ENCODE results near the gene MC4R.

MC4R gene

GRCh38 chr18:60331890-60332289, 40.7 kb downstream of the MC4R start:
- H3K9me3 ChIP-seq (ENCODE audit: insufficient read depth, low read length): no peaks in the 10 kb centered on the region
- H3K4me2 ChIP-seq (ENCODE audit: low read length): no peak overlapping the region
- TF ChIP-seq CTCF (IDR thresholded peaks at IDR 0.05; ENCODE audit: low read depth, low read length) (no peak), EZH2phosphoT487 (IDR thresholded peaks at IDR 0.05; ENCODE audit: low read depth) (no peak)
- H3K36me3 ChIP-seq (replicated peaks; ENCODE audit: low read depth, low read length): no peaks in the 10 kb centered on the region
- H3K27ac ChIP-seq (ENCODE audit: low read length): no peak overlapping the region
- no peaks in the 10 kb centered on the region for H4K20me1 ChIP-seq (ENCODE audit: insufficient read depth, low read length)
- no peak overlapping the region for H2AFZ ChIP-seq (ENCODE audit: low read depth, low read length)
- no peaks in the 10 kb centered on the region for H3K79me2 ChIP-seq (ENCODE audit: low read length)
- no peaks in the 10 kb centered on the region for H3K27me3 ChIP-seq (ENCODE audit: low read depth, low read length)
- 0 out of 2 replicates have a peak, but pooled peaks cover 4% of the 10 kb centered on the region for H3K4me1 ChIP-seq (ENCODE audit: low read length)
- no peak overlapping the region for H3K4me3 ChIP-seq (ENCODE audit: low read length)
- no peak overlapping the region for H3K9ac ChIP-seq (ENCODE audit: low read length)

GRCh38 chr18:60329131-60329530, 43.4 kb downstream of the MC4R start:
- H3K9me3 ChIP-seq (ENCODE audit: insufficient read depth, low read length): no peaks in the 10 kb centered on the region
- no peak overlapping the region for H3K9ac ChIP-seq (ENCODE audit: low read length)
- H2AFZ ChIP-seq (ENCODE audit: low read depth, low read length): no peak overlapping the region
- H3K36me3 ChIP-seq (replicated peaks; ENCODE audit: low read depth, low read length): no peaks in the 10 kb centered on the region
- no peaks in the 10 kb centered on the region for H3K79me2 ChIP-seq (ENCODE audit: low read length)
- no peak overlapping the region for H3K27ac ChIP-seq (ENCODE audit: low read length)
- H3K27me3 ChIP-seq (ENCODE audit: low read depth, low read length): no peaks in the 10 kb centered on the region
- TF ChIP-seq EZH2phosphoT487 (IDR thresholded peaks at IDR 0.05; ENCODE audit: low read depth) (no peak), CTCF (IDR thresholded peaks at IDR 0.05; ENCODE audit: low read depth, low read length) (no peak)
- H3K4me1 ChIP-seq (ENCODE audit: low read length): 0 out of 2 replicates have a peak, but pooled peaks cover 4% of the 10 kb centered on the region
- H3K4me2 ChIP-seq (ENCODE audit: low read length): no peak overlapping the region
- H4K20me1 ChIP-seq (ENCODE audit: insufficient read depth, low read length): no peaks in the 10 kb centered on the region
- no peak overlapping the region for H3K4me3 ChIP-seq (ENCODE audit: low read length)

- Histone ChIP-seq H4K20me1 (ENCODE audit: insufficient read depth, low read length) (no peaks in the 10 kb centered on the region), H3K4me3 (ENCODE audit: low read length) (no peak overlapping the region), H3K27me3 (ENCODE audit: low read depth, low read length) (no peaks in the 10 kb centered on the region), H3K9ac (ENCODE audit: low read length) (no peak overlapping the region), H3K36me3 (replicated peaks; ENCODE audit: low read depth, low read length) (no peaks in the 10 kb centered on the region), H3K4me2 (ENCODE audit: low read length) (no peak overlapping the region), H3K27ac (ENCODE audit: low read length) (no peak overlapping the region), H2AFZ (ENCODE audit: low read depth, low read length) (no peak overlapping the region), H3K4me1 (ENCODE audit: low read length) (0 out of 2 replicates have a peak, but pooled peaks cover 4% of the 10 kb centered on the region), H3K9me3 (ENCODE audit: insufficient read depth, low read length) (no peaks in the 10 kb centered on the region), H3K79me2 (ENCODE audit: low read length) (no peaks in the 10 kb centered on the region)
- TF ChIP-seq CTCF (IDR thresholded peaks at IDR 0.05; ENCODE audit: low read depth, low read length): no peak
- TF ChIP-seq EZH2phosphoT487 (IDR thresholded peaks at IDR 0.05; ENCODE audit: low read depth): no peak
These were observed 44.7 kb downstream of the MC4R start for GRCh38 chr18:60327880-60328279.

- H3K36me3 ChIP-seq (replicated peaks; ENCODE audit: low read depth, low read length): no peaks in the 10 kb centered on the region
- H3K27ac ChIP-seq (ENCODE audit: low read length): no peak overlapping the region
- H2AFZ ChIP-seq (ENCODE audit: low read depth, low read length): no peak overlapping the region
- no peak for TF ChIP-seq EZH2phosphoT487 (IDR thresholded peaks at IDR 0.05; ENCODE audit: low read depth)
- TF ChIP-seq CTCF (IDR thresholded peaks at IDR 0.05; ENCODE audit: low read depth, low read length): no peak
- no peak overlapping the region for H3K4me2 ChIP-seq (ENCODE audit: low read length)
- no peak overlapping the region for H3K4me3 ChIP-seq (ENCODE audit: low read length)
- H3K27me3 ChIP-seq (ENCODE audit: low read depth, low read length): no peaks in the 10 kb centered on the region
- H3K4me1 ChIP-seq (ENCODE audit: low read length): 0 out of 2 replicates have a peak, but pooled peaks cover 2% of the 10 kb centered on the region
- H3K79me2 ChIP-seq (ENCODE audit: low read length): no peaks in the 10 kb centered on the region
- no peaks in the 10 kb centered on the region for H3K9me3 ChIP-seq (ENCODE audit: insufficient read depth, low read length)
- H3K9ac ChIP-seq (ENCODE audit: low read length): no peak overlapping the region
- H4K20me1 ChIP-seq (ENCODE audit: insufficient read depth, low read length): no peaks in the 10 kb centered on the region
These were observed 50.0 kb downstream of the MC4R start for GRCh38 chr18:60322591-60322990.
